Measurements from ENCODE around the gene SNCAIP. TPM values are rescaled to one million over a fixed set of nuclear protein-coding genes. Genes with fewer than 3 reads are reported as not detected.

The SNCAIP gene
- total RNA-seq, 1 donor from 2014 or later, result 1.4 TPM

DNA sequence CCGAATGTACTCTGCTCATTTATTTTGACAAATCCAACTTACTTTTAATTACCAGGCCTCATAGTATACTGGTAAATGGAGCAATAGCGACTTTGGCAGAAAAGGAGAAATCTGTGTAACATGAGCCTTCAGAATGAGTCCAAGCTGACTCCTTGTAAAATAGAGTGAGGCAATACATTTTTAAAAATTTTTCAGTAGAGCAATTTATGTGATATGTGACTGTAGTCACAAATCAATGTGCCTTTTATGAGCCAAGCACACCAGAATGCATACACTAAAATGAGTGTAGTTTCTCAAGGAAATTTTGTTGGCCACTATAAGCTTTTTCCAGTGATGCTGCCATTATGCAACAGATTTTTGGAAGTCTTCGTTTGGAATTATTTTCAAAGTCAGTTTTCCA lies 73.8 kb downstream of the SNCAIP start:
- intact Hi-C loops (cut with micrococcal nuclease), result no loop called here
- Histone ChIP-seq H3K4me1 (no peaks in the 10 kb centered on the region), H3K36me3 (no peaks in the 10 kb centered on the region), H3K4me3 (no peak overlapping the region), H3K27ac (replicated peaks) (no peak overlapping the region), H3K27me3 (ENCODE audit: low read depth) (no peaks in the 10 kb centered on the region), H3K9me3 (replicated peaks) (peaks cover 5% of the 10 kb centered on the region)
- no peak for DNase-seq
- TF ChIP-seq CTCF (IDR thresholded peaks at IDR 0.05; ENCODE audit: borderline replicate concordance), result no peak

GRCh38 chr5:122390154-122390553 lies 78.1 kb downstream of the SNCAIP start:
- H3K9me3 ChIP-seq (replicated peaks), result no peaks in the 10 kb centered on the region

DNA sequence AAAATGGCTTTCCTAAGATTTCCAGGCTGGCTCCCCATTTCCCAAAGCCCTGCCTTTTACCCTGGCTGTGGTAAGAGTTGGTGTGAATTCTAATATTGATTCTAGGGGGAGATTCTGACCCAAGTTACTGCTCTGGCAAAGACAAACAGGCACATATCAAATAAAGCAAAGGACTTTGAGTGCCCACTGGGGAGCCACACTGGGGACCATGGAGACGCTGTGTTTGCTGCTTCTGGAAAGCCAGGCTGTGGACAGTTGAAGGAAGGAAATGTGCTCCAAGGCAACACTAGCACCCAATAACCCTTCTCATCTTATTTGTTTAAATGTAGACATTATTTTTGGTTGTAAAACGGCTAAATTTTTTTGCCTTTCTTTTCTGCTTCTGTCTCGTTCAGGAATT lies 78.7 kb downstream of the SNCAIP start:
- no peak overlapping the region for H3K27ac ChIP-seq (replicated peaks)
- intact Hi-C loops (cut with micrococcal nuclease), result no loop called here
- H3K36me3 ChIP-seq, result no peaks in the 10 kb centered on the region
- DNase-seq, result no peak
- no peaks in the 10 kb centered on the region for H3K27me3 ChIP-seq (ENCODE audit: low read depth)
- H3K4me3 ChIP-seq, result no peak overlapping the region
- H3K9me3 ChIP-seq (replicated peaks), result no peaks in the 10 kb centered on the region
- H3K4me1 ChIP-seq, result no peaks in the 10 kb centered on the region
- TF ChIP-seq CTCF (IDR thresholded peaks at IDR 0.05; ENCODE audit: borderline replicate concordance), result no peak

More at GRCh38 chr5:122390154-122390553, 78.1 kb downstream of the SNCAIP start:
- no peaks in the 10 kb centered on the region for H3K4me1 ChIP-seq
- no peak overlapping the region for H3K27ac ChIP-seq (replicated peaks)
- no peaks in the 10 kb centered on the region for H3K36me3 ChIP-seq
- no peak for TF ChIP-seq CTCF (IDR thresholded peaks at IDR 0.05; ENCODE audit: borderline replicate concordance)
- intact Hi-C loops (cut with micrococcal nuclease), result no loop called here
- DNase-seq, result no peak
- H3K27me3 ChIP-seq (ENCODE audit: low read depth), result no peaks in the 10 kb centered on the region
- H3K4me3 ChIP-seq, result no peak overlapping the region

DNA sequence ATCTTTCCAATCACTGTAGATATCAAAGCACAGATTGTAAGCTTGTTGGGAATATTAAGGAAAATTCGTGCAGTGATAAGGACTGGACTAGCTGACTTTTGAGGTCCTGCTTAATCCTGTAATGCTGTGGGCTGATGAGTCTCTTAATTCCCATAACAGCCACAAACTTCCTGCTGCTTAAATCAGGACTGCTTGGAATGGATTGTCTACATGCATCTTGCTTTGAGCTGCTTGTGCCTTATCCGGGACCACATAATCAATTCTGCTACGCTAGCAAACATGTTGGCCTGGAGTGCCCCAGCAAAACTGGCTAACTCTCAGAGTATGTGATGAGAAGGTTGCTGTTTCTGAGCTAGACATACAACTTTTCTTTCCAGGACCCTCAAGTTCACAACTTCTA lies 79.6 kb downstream of the SNCAIP start:
- Histone ChIP-seq H3K9me3 (replicated peaks) (no peaks in the 10 kb centered on the region), H3K4me1 (no peaks in the 10 kb centered on the region), H3K36me3 (no peaks in the 10 kb centered on the region), H3K27me3 (ENCODE audit: low read depth) (no peaks in the 10 kb centered on the region), H3K27ac (replicated peaks) (no peak overlapping the region), H3K4me3 (no peak overlapping the region)
- no peak for DNase-seq
- no peak for TF ChIP-seq CTCF (IDR thresholded peaks at IDR 0.05; ENCODE audit: borderline replicate concordance)
- intact Hi-C loops (cut with micrococcal nuclease), result no loop called here

DNA sequence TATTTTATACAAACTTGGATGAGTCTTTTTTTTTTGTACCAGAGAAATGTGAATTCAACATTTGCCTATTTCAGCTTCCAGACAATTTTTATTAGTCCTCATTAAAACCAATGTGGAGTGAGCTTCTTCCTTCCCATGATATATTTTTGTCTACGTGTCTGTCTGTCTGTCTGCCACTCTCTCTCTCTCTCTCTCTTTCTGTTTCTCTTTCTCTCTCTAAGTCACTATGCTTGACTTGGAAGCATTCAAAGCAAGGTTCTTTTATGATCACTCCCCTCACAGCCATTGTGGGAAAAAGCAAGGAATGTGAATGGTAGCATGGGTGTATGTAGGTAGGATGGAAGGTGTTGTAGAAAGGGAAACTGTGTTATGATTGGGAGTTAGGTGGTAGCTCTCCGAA lies 80.2 kb downstream of the SNCAIP start:
- TF ChIP-seq CTCF (IDR thresholded peaks at IDR 0.05; ENCODE audit: borderline replicate concordance), result no peak
- Histone ChIP-seq H3K27ac (replicated peaks) (no peak overlapping the region), H3K36me3 (no peaks in the 10 kb centered on the region), H3K9me3 (replicated peaks) (no peaks in the 10 kb centered on the region), H3K4me1 (no peaks in the 10 kb centered on the region), H3K27me3 (ENCODE audit: low read depth) (peaks cover 3% of the 10 kb centered on the region), H3K4me3 (no peak overlapping the region)
- DNase-seq, result no peak
- intact Hi-C loops (cut with micrococcal nuclease), result no loop called here

DNA sequence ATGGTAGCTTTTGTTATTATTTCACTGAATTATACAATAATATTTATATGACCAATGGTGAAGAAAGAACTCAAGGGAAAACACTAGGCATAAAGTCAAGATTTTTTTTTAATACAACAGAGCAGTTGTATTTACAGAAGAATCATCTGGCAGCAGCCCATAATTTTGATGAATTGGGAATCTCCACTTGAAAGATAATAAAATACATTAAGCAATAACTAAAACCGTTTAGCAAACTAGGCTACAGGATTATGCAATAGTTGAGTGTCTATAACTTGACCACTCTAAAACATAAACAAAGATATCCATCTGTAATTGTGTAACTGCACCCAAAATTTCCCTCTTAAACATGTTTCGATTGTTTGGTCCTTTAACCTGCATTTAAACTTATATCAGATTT lies 80.8 kb downstream of the SNCAIP start:
- no peak for DNase-seq
- no peak overlapping the region for H3K4me3 ChIP-seq
- no peaks in the 10 kb centered on the region for H3K4me1 ChIP-seq
- H3K27me3 ChIP-seq (ENCODE audit: low read depth), result peaks cover 3% of the 10 kb centered on the region
- H3K9me3 ChIP-seq (replicated peaks), result no peaks in the 10 kb centered on the region
- no peaks in the 10 kb centered on the region for H3K36me3 ChIP-seq
- intact Hi-C loops (cut with micrococcal nuclease), result no loop called here
- TF ChIP-seq CTCF (IDR thresholded peaks at IDR 0.05; ENCODE audit: borderline replicate concordance), result no peak
- H3K27ac ChIP-seq (replicated peaks), result no peak overlapping the region
